K562 treated with DMSO at 1 percent for 24 hours (cell line): ENCODE measurements around the gene CROT. TPM values are rescaled to one million over a fixed set of nuclear protein-coding genes. Genes with fewer than 3 reads are reported as not detected.

Experiments used
- total RNA-seq: library from RNA; unstranded; fragments of 300-600 nt; gene quantifications from 2 replicates; pipeline ENCODE4 v1.2.3, GENCODE V29; 2022; ENCODE audit warnings: low read depth; ENCODE audit not compliant: insufficient read depth

The CROT gene
- total RNA-seq: 4.3 and 4.6 TPM in 2 replicates

GRCh38 chr7:87345166-87345927 lies at the start of gene CROT:
CROT (plus strand) TSS chr7:87345664; CDS start chr7:87349069, 3,405 bp downstream.

Other genes with a start within 250 kb of the CROT start
- 17.4 and 24.0 TPM in 2 replicates for gene DMTF1, start 193.2 kb upstream of the CROT start, total RNA-seq
- gene TMEM243, start 125.9 kb upstream of the CROT start, total RNA-seq: 38.5 and 46.6 TPM in 2 replicates
- gene ABCB4, start 130.0 kb downstream of the CROT start, total RNA-seq: 0.68 and 1.6 TPM in 2 replicates